ENCODE results near the gene DCST1. TPM values are rescaled to one million over a fixed set of nuclear protein-coding genes. Genes with fewer than 3 reads are reported as not detected.
A peak's percentile ranks its signal among the peaks of the same experiment; 100 is the strongest.

The DCST1 gene
- total and polyA plus RNA-seq, 2 of the 13 experiments (the other 11 are each of a cell fraction or from before 2014, with no cell fraction given) = 0.04 TPM; not detected in 1

GRCh38 chr1:155003766-155004351, 29.8 kb upstream of the DCST1 start (continued):
- TF ChIP-seq ZBTB10 (CRISPR knock-in tag; IDR thresholded peaks at IDR 0.05; ENCODE audit: borderline replicate concordance) = peak; percentile 97; the same call in 1 of the 2 replicates
- TF ChIP-seq GATAD1 (CRISPR knock-in tag; IDR thresholded peaks at IDR 0.05) = peak; percentile 26; the same call in 1 of the 2 replicates
- peak in 1 of 2 experiments; percentile 47; a peak in 2 of 4 replicates for TF ChIP-seq EP300 (IDR thresholded peaks at IDR 0.05; ENCODE audit: low read depth in 2 of 2, low read length in 2 of 2)
- TF ChIP-seq EP300 (CRISPR knock-in tag; IDR thresholded peaks at IDR 0.05; ENCODE audit: borderline replicate concordance) = no peak
- 0 out of 2 replicates have a peak, but pooled peaks have one; percentile 29 for TF ChIP-seq MED13 (CRISPR knock-in tag; IDR thresholded peaks at IDR 0.05)
- no peak for TF ChIP-seq ZNF850 (CRISPR knock-in tag; conservative IDR thresholded peaks at IDR 0.05)
- no peak for TF ChIP-seq ZNF18 (CRISPR knock-in tag; IDR thresholded peaks at IDR 0.05; ENCODE audit: insufficient replicate concordance)
- no peak for TF ChIP-seq CREB3 (CRISPR knock-in tag; IDR thresholded peaks at IDR 0.05)
- peak; percentile 9; the same call in 1 of the 2 replicates for TF ChIP-seq TFDP1 (CRISPR knock-in tag; IDR thresholded peaks at IDR 0.05; ENCODE audit: borderline replicate concordance)
- TF ChIP-seq ZFP36L1 (CRISPR knock-in tag; IDR thresholded peaks at IDR 0.05) = no peak
- peak; percentile 96 for TF ChIP-seq ARNTL (CRISPR knock-in tag; IDR thresholded peaks at IDR 0.05)
- TF ChIP-seq HCFC1 (IDR thresholded peaks at IDR 0.05; ENCODE audit: low read depth, low read length) = no peak
- peak; percentile 52 for TF ChIP-seq ARID4A (CRISPR knock-in tag; IDR thresholded peaks at IDR 0.05; ENCODE audit: borderline replicate concordance)
- TF ChIP-seq PRMT3 (CRISPR knock-in tag; IDR thresholded peaks at IDR 0.05; ENCODE audit: borderline replicate concordance, low read depth) = no peak
- TF ChIP-seq ZNF235 (CRISPR knock-in tag; IDR thresholded peaks at IDR 0.05; ENCODE audit: borderline replicate concordance) = no peak
- 0 out of 2 replicates have a peak, but pooled peaks have one; percentile 13 for TF ChIP-seq ZNF605 (CRISPR knock-in tag; IDR thresholded peaks at IDR 0.05)
